IMR-90 (cell line): Measurements from ENCODE around the gene EXOG. TPM values are rescaled to one million over a fixed set of nuclear protein-coding genes. Genes with fewer than 3 reads are reported as not detected.

ENCODE experiments used
- ATAC-seq: fragments of 200-7000 bp; cut with Tn5 transposase; 2 replicates; pipeline ENCODE4 v1.9.1; 2020; ENCODE audit warnings: low read depth, mild to moderate bottlenecking, moderate library complexity
- BruUV-seq: library from RNA; stranded (reverse); fragments of 400-500 nt; replicated peaks from 2 replicates; lab custom pipeline; 2021; lab: Mats Ljungman, UMichigan
- CTCF ChIA-PET: fragments of 300-600 bp; formaldehyde crosslinking; extraction: SDS; loops from one replicate; lab custom pipeline; 2021; ENCODE audit warnings: antibody characterized with exemption; lab: Yijun Ruan, JAX
- POLR2A ChIA-PET: fragments of 300-600 bp; sonication (Branson Sonifier 250); formaldehyde crosslinking; loops from one replicate; lab custom pipeline; 2022; ENCODE audit warnings: antibody characterized with exemption; ENCODE audit not compliant: unreplicated experiment; lab: Charles Lee
- DNase-seq: peaks from one replicate; pipeline ENCODE4 v3.0.0; 2013
- H2AFZ ChIP-seq: replicated peaks from 2 replicates; pipeline ENCODE3; 2013; ENCODE audit warnings: low read length, mild to moderate bottlenecking; ENCODE audit not compliant: poor library complexity
- H2AK5ac ChIP-seq: 2 replicates; pipeline ENCODE4 v1.6.1; 2013; ENCODE audit warnings: low read depth, low read length, inconsistent platforms
- H2AK9ac ChIP-seq: replicated peaks from 2 replicates; pipeline ENCODE3; 2013; ENCODE audit warnings: mild to moderate bottlenecking, low read depth, low read length, moderate library complexity; ENCODE audit not compliant: poor library complexity
- H2BK120ac ChIP-seq: 2 replicates; pipeline ENCODE4 v1.6.1; 2013; ENCODE audit warnings: low read depth, low read length, inconsistent platforms
- H2BK15ac ChIP-seq: 3 replicates; pipeline ENCODE4 v1.6.1; 2013; ENCODE audit warnings: low read depth, low read length, inconsistent platforms
- H2BK20ac ChIP-seq: 2 replicates; pipeline ENCODE4 v1.6.1; 2013; ENCODE audit warnings: low read depth, mild to moderate bottlenecking, inconsistent platforms, low read length, moderate library complexity
- H2BK5ac ChIP-seq: 2 replicates; pipeline ENCODE4 v1.6.1; 2013; ENCODE audit warnings: mild to moderate bottlenecking, low read depth, low read length, inconsistent platforms; ENCODE audit not compliant: poor library complexity, severe bottlenecking
- H3K14ac ChIP-seq: replicated peaks from 2 replicates; pipeline ENCODE4 v1.6.1; 2013; ENCODE audit warnings: low read depth, low read length, inconsistent platforms
- H3K18ac ChIP-seq: 2 replicates; pipeline ENCODE4 v1.6.1; 2013; ENCODE audit warnings: low read depth, low read length, control low read depth
- H3K23ac ChIP-seq: 2 replicates; pipeline ENCODE4 v1.6.1; 2013; ENCODE audit warnings: low read depth, low read length, inconsistent platforms
- H3K27ac ChIP-seq: 2 replicates; pipeline ENCODE4 v1.5.1; 2013; ENCODE audit warnings: mild to moderate bottlenecking, control low read depth, low read length; ENCODE audit not compliant: insufficient read depth
- H3K27me3 ChIP-seq: 2 replicates; pipeline ENCODE4 v1.6.1; 2013; ENCODE audit warnings: low read length; ENCODE audit not compliant: control insufficient read depth, insufficient read depth
- H3K36me3 ChIP-seq: 2 replicates; pipeline ENCODE4 v1.6.1; 2013; ENCODE audit warnings: low read length, mixed read lengths; ENCODE audit not compliant: control insufficient read depth, insufficient read depth
- H3K4ac ChIP-seq: 2 replicates; pipeline ENCODE4 v1.6.1; 2013; ENCODE audit warnings: low read depth, low read length, inconsistent platforms
- H3K4me1 ChIP-seq: 2 replicates; pipeline ENCODE4 v1.6.1; 2013; ENCODE audit warnings: low read length, mixed read lengths; ENCODE audit not compliant: control insufficient read depth, insufficient read depth
- H3K4me2 ChIP-seq: 2 replicates; pipeline ENCODE4 v1.6.1; 2013; ENCODE audit warnings: low read depth, mild to moderate bottlenecking, control low read depth, low read length, moderate library complexity
- H3K4me3 ChIP-seq: 2 replicates; pipeline ENCODE4 v1.5.1; 2013; ENCODE audit warnings: low read depth, mild to moderate bottlenecking, control low read depth, low read length, moderate library complexity; ENCODE audit not compliant: insufficient read depth
- H3K56ac ChIP-seq: 2 replicates; pipeline ENCODE4 v1.6.1; 2013; ENCODE audit warnings: low read length, inconsistent platforms; ENCODE audit not compliant: insufficient read depth; ENCODE audit errors: extremely low read depth
- H3K79me1 ChIP-seq, 2 experiments: 2 replicates each; pipeline ENCODE4 v1.6.1; 2013; ENCODE audit warnings: low read length in 2 of 2, inconsistent platforms in 1 of 2, low read depth in 1 of 2
- H3K9ac ChIP-seq: 2 replicates; pipeline ENCODE4 v1.6.1; 2013; ENCODE audit warnings: low read depth, low read length, control low read depth
- H3K9me1 ChIP-seq: 2 replicates; pipeline ENCODE4 v1.6.1; 2013; ENCODE audit warnings: low read length, inconsistent platforms; ENCODE audit not compliant: insufficient read depth
- H3K9me3 ChIP-seq: 2 replicates; pipeline ENCODE4 v1.6.1; 2013; ENCODE audit warnings: low read length; ENCODE audit not compliant: control insufficient read depth, insufficient read depth
- H4K20me1 ChIP-seq: 2 replicates; pipeline ENCODE4 v1.6.1; 2013; ENCODE audit warnings: low read length, inconsistent platforms; ENCODE audit not compliant: insufficient read depth
- H4K5ac ChIP-seq: 2 replicates; pipeline ENCODE4 v1.6.1; 2013; ENCODE audit warnings: mild to moderate bottlenecking, low read depth, low read length, control low read depth
- H4K8ac ChIP-seq, 2 experiments: 2 replicates each; pipeline ENCODE4 v1.6.1; 2013; ENCODE audit warnings: low read depth in 2 of 2, low read length in 2 of 2, control low read depth in 1 of 2, inconsistent platforms in 1 of 2
- H4K91ac ChIP-seq: 2 replicates; pipeline ENCODE4 v1.6.1; 2013; ENCODE audit warnings: low read depth, low read length, inconsistent platforms; ENCODE audit not compliant: insufficient read depth
- BHLHE40 ChIP-seq: fragments of 150-350 bp; IDR thresholded peaks from 2 replicates; pipeline ENCODE4 v1.6.1; 2016; ENCODE audit warnings: mild to moderate bottlenecking, low read depth, low read length
- CHD1 ChIP-seq: IDR thresholded peaks from 2 replicates; pipeline ENCODE4 v1.6.1; 2012; ENCODE audit warnings: low read depth, low read length, improper control_type of control experiment
- FOS ChIP-seq: fragments of 150-350 bp; IDR thresholded peaks from 2 replicates; pipeline ENCODE4 v1.6.1; 2016; ENCODE audit warnings: low read depth, low read length
- MAFK ChIP-seq: IDR thresholded peaks from 2 replicates; pipeline ENCODE4 v1.6.1; 2012; ENCODE audit warnings: low read depth, low read length, improper control_type of control experiment
- MAZ ChIP-seq: IDR thresholded peaks from 2 replicates; pipeline ENCODE4 v1.6.1; 2012; ENCODE audit warnings: low read depth, mild to moderate bottlenecking, low read length, improper control_type of control experiment, moderate library complexity, borderline replicate concordance
- MXI1 ChIP-seq: IDR thresholded peaks from 2 replicates; pipeline ENCODE4 v1.6.1; 2012; ENCODE audit warnings: low read depth, mild to moderate bottlenecking, low read length, moderate library complexity, borderline replicate concordance
- NFE2L2 ChIP-seq: fragments of 150-350 bp; IDR thresholded peaks from 2 replicates; pipeline ENCODE4 v1.6.1; 2016; ENCODE audit warnings: low read depth, mild to moderate bottlenecking, low read length
- POLR2A ChIP-seq: IDR thresholded peaks from 2 replicates; pipeline ENCODE4 v1.6.1; 2012; ENCODE audit warnings: mild to moderate bottlenecking, low read depth, low read length
- RFX5 ChIP-seq: IDR thresholded peaks from 2 replicates; pipeline ENCODE4 v1.8.0; 2012; ENCODE audit warnings: low read depth, mild to moderate bottlenecking, low read length, moderate library complexity
- SMC3 ChIP-seq: fragments of 150-350 bp; IDR thresholded peaks from 2 replicates; pipeline ENCODE4 v1.6.1; 2016; ENCODE audit warnings: low read depth, mild to moderate bottlenecking, antibody characterized with exemption, low read length, moderate library complexity
- USF2 ChIP-seq: fragments of 150-350 bp; IDR thresholded peaks from 2 replicates; pipeline ENCODE4 v1.6.1; 2017; ENCODE audit warnings: mild to moderate bottlenecking, antibody characterized with exemption, low read length, low read depth
- WGBS, 2 experiments: methylation state at CpG; one replicate each; pipeline versions ENCODE4 v1.1.5 to v1.1.7; 2013; ENCODE audit warnings: missing lambda C conversion rate in 2 of 2; ENCODE audit not compliant: insufficient read length in 1 of 2; ENCODE audit errors: extremely low coverage in 2 of 2; 5-methylcytosine and 5-hydroxymethylcytosine counted together
- dilution Hi-C: fragments of 300-500 bp; cut with HindIII; formaldehyde crosslinking; loops from one replicate; pipeline ENCODE4 v1.14.3; 2018; ENCODE audit warnings: low sequenced_read_pairs; ENCODE audit not compliant: unreplicated experiment
- in situ Hi-C: fragments of 300-500 bp; cut with MboI; formaldehyde crosslinking; loops from 3 replicates; pipeline ENCODE4 v1.14.3; 2019; ENCODE audit warnings: low sequenced_read_pairs, inconsistent platforms, mixed read lengths
- intact Hi-C: fragments of 100-400 bp; cut with micrococcal nuclease; formaldehyde crosslinking; loops from 2 replicates; pipeline ENCODE4 v1.10.0; 2022
- polyA plus RNA-seq, 3 experiments: library from polyadenylated mRNA; depleted of rRNA; stranded (reverse); fragments of >200 nt; gene quantifications; 2 replicates each; pipeline ENCODE4 v1.2.3, GENCODE V29; 2012; ENCODE audit warnings: low replicate concordance in 1 of 3
- total RNA-seq: library from RNA; depleted of rRNA; stranded (reverse); fragments of >200 nt; gene quantifications from 2 replicates; pipeline ENCODE4 v1.2.3, GENCODE V29; 2012
- TF ChIP-seq, protein P1 (sequence below): conservative IDR thresholded peaks from 2 replicates; pipeline ENCODE4 v1.5.1; 2012; ENCODE audit warnings: mild to moderate bottlenecking, low read depth, low read length, improper control_type of control experiment

EXOG gene
- total and polyA plus RNA-seq, 2 of the 4 experiments (the other 2 are of a cell fraction), result 10.2 to 15.0 TPM

DNA sequence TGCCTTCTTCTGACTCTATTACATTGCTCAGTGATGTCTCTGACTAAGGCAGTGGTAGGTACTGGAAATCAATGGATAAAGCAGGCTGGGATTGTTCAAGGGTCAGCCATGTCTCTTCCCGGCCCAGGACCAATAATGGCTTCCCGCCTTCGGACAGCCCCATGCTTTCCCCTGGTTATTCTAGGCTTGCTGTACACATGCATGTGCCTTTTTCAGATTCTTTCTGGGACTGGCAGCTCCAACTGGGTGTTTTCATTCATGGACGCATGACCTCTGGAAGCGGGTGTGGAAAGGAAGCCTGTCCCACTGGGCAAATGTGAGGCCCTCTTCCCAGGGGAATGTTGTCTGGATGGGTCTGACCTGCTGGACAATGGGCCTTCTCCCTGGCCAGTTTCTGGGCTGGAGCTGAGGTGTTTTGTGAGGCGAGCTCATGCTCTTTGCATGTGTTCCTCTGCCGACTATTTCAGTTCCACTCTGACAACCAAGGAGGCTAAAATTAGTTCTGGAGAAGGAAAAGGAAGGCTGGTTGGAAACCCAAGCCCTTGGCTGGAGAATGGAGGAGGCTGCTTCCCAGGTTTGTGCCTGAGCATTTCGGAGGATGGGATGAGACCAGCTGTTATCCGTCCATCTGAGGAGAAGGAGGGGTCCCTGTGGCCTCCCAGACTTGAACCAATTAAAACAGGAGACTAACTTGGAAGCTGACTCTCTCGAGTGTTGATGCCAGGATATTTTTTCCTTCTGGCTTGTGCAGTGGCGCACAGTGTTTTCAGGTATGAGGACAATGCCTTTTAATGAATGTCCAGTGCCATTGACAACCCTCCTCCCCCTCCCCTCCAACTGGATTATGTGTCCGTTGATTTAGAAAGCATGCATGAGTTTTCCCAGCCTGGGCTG is 35.5 kb upstream of the EXOG start:
- Histone ChIP-seq H4K8ac (no peak overlapping the region), H3K27ac (no peak overlapping the region), H3K18ac (no peak overlapping the region), H3K4me1 (peaks cover 3% of the 10 kb centered on the region; the same call in 1 of the 2 replicates), H3K4me3 (no peak overlapping the region), H4K91ac (no peak overlapping the region), H3K36me3 (no peaks in the 10 kb centered on the region), H2BK20ac (no peak overlapping the region), H2BK5ac (no peak overlapping the region), H3K14ac (no peak overlapping the region), H2AK5ac (no peak overlapping the region), H3K56ac (no peak overlapping the region), H2AK9ac (no peak overlapping the region), H2BK15ac (no peak overlapping the region), H3K23ac (no peak overlapping the region), H3K27me3 (no peaks in the 10 kb centered on the region), H3K9me3 (no peaks in the 10 kb centered on the region), H3K4ac (no peak overlapping the region), H3K9ac (no peak overlapping the region), H4K5ac (no peak overlapping the region), H2BK120ac (no peak overlapping the region), H3K9me1 (peaks cover 6% of the 10 kb centered on the region; the same call in 1 of the 2 replicates), H4K20me1 (peaks cover 15% of the 10 kb centered on the region), H3K79me1 (peaks cover 21 to 36% of the 10 kb centered on the region in 2 experiments; a peak in 3 of 4 replicates), H3K4me2 (no peak overlapping the region), H2AFZ (no peak overlapping the region)
- CTCF ChIA-PET, result no interaction called here
- no peak for TF ChIP-seq BHLHE40
- no peak for TF ChIP-seq NFE2L2
- TF ChIP-seq, protein P1, sequence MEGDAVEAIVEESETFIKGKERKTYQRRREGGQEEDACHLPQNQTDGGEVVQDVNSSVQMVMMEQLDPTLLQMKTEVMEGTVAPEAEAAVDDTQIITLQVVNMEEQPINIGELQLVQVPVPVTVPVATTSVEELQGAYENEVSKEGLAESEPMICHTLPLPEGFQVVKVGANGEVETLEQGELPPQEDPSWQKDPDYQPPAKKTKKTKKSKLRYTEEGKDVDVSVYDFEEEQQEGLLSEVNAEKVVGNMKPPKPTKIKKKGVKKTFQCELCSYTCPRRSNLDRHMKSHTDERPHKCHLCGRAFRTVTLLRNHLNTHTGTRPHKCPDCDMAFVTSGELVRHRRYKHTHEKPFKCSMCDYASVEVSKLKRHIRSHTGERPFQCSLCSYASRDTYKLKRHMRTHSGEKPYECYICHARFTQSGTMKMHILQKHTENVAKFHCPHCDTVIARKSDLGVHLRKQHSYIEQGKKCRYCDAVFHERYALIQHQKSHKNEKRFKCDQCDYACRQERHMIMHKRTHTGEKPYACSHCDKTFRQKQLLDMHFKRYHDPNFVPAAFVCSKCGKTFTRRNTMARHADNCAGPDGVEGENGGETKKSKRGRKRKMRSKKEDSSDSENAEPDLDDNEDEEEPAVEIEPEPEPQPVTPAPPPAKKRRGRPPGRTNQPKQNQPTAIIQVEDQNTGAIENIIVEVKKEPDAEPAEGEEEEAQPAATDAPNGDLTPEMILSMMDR, result no peak
- no peak for TF ChIP-seq CHD1
- TF ChIP-seq RFX5, result no peak
- TF ChIP-seq MAZ, result no peak
- TF ChIP-seq MXI1, result no peak
- no peak for TF ChIP-seq POLR2A
- no peak for TF ChIP-seq FOS
- no peak for TF ChIP-seq SMC3
- TF ChIP-seq USF2, result no peak
- TF ChIP-seq MAFK, result no peak
- dilution Hi-C loops, result no loop called here
- POLR2A ChIA-PET, result no interaction called here
- ATAC-seq (no peak), DNase-seq (no peak)
- intact Hi-C loops, result no loop called here
- in situ Hi-C loops, result no loop called here
- 0% methylated on average over 1 of the region's 12 CpGs; no CpG with 5 or more reads in 1 of the 2 experiments for WGBS, 2 experiments
- no TSS peak for BruUV-seq
